Measurements from ENCODE around the gene DPM1.

Gene DPM1

GRCh38 chr20:50926530-50926929 lies 31.8 kb downstream of the DPM1 start:
- no peak overlapping the region for H3K4me3 ChIP-seq (replicated peaks; ENCODE audit: low read depth, low read length)
- no peak for DNase-seq (ENCODE audit: extremely low read depth, low read depth)
- no peak for TF ChIP-seq CTCF (IDR thresholded peaks at IDR 0.05; ENCODE audit: low read depth, low read length, missing control alignments)

- TF ChIP-seq CTCF (IDR thresholded peaks at IDR 0.05; ENCODE audit: low read depth, low read length, missing control alignments), result no peak
Measured at GRCh38 chr20:50924261-50924920, 33.9 kb downstream of the DPM1 start.

GRCh38 chr20:50921803-50922501 lies 36.4 kb downstream of the DPM1 start:
- no peak for DNase-seq (ENCODE audit: extremely low read depth, low read depth)
- no peak overlapping the region for H3K4me3 ChIP-seq (replicated peaks; ENCODE audit: low read depth, low read length)
- no peak for TF ChIP-seq CTCF (IDR thresholded peaks at IDR 0.05; ENCODE audit: low read depth, low read length, missing control alignments)

More at GRCh38 chr20:50924261-50924920, 33.9 kb downstream of the DPM1 start:
- DNase-seq (ENCODE audit: extremely low read depth, low read depth), result no peak
- no peak overlapping the region for H3K4me3 ChIP-seq (replicated peaks; ENCODE audit: low read depth, low read length)

- TF ChIP-seq CTCF (IDR thresholded peaks at IDR 0.05; ENCODE audit: low read depth, low read length, missing control alignments), result no peak
- DNase-seq (ENCODE audit: extremely low read depth, low read depth), result no peak
- no peak overlapping the region for H3K4me3 ChIP-seq (replicated peaks; ENCODE audit: low read depth, low read length)
Measured at GRCh38 chr20:50920997-50921396, 37.3 kb downstream of the DPM1 start.

GRCh38 chr20:50919567-50919966 lies 38.8 kb downstream of the DPM1 start:
- TF ChIP-seq CTCF (IDR thresholded peaks at IDR 0.05; ENCODE audit: low read depth, low read length, missing control alignments), result no peak
- no peak for DNase-seq (ENCODE audit: extremely low read depth, low read depth)
- H3K4me3 ChIP-seq (replicated peaks; ENCODE audit: low read depth, low read length), result no peak overlapping the region

- no peak for DNase-seq (ENCODE audit: extremely low read depth, low read depth)
Measured at GRCh38 chr20:50918403-50918802, 39.9 kb downstream of the DPM1 start.

More at GRCh38 chr20:50918403-50918802, 39.9 kb downstream of the DPM1 start:
- no peak overlapping the region for H3K4me3 ChIP-seq (replicated peaks; ENCODE audit: low read depth, low read length)
- no peak for TF ChIP-seq CTCF (IDR thresholded peaks at IDR 0.05; ENCODE audit: low read depth, low read length, missing control alignments)

Measured in HFF-Myc (cell line).